SJCRH30 (cell line): ENCODE measurements around the gene CPNE8. TPM values are rescaled to one million over a fixed set of nuclear protein-coding genes. Genes with fewer than 3 reads are reported as not detected.

Source experiments
- DNase-seq, 2 experiments: peaks; one replicate each; pipeline ENCODE4 v3.0.0-alpha.2; 2015 to 2020
- H3K27ac ChIP-seq: fragments of 250-450 bp; sonication (Bioruptor Pico); 2 replicates; pipeline ENCODE4 v1.5.1; 2020; ENCODE audit warnings: mild to moderate bottlenecking, moderate library complexity
- H3K27me3 ChIP-seq: fragments of 250-450 bp; sonication (Bioruptor Pico); 2 replicates; pipeline ENCODE4 v1.5.1; 2020; ENCODE audit warnings: mild to moderate bottlenecking, moderate library complexity
- H3K36me3 ChIP-seq: fragments of 250-450 bp; sonication (Bioruptor Pico); 2 replicates; pipeline ENCODE4 v1.5.1; 2020; ENCODE audit warnings: mild to moderate bottlenecking, moderate library complexity
- H3K4me1 ChIP-seq: fragments of 250-450 bp; sonication (Bioruptor Pico); 2 replicates; pipeline ENCODE4 v1.5.1; 2020; ENCODE audit warnings: mild to moderate bottlenecking, moderate library complexity
- H3K4me3 ChIP-seq: fragments of 250-450 bp; sonication (Bioruptor Pico); 2 replicates; pipeline ENCODE4 v1.5.1; 2020; ENCODE audit warnings: mild to moderate bottlenecking, moderate library complexity
- H3K9me3 ChIP-seq: fragments of 250-450 bp; sonication (Bioruptor Pico); replicated peaks from 2 replicates; pipeline ENCODE4 v1.5.1; 2020; ENCODE audit warnings: mild to moderate bottlenecking, moderate library complexity
- total RNA-seq: library from RNA; depleted of rRNA; stranded (reverse); fragments of >200 nt; shearing (Covaris generic); gene quantifications from 2 replicates; pipeline ENCODE4 v1.2.3, GENCODE V29; 2014; rRNA removed

CPNE8 gene
- not detected in 2 replicates for total RNA-seq

- Histone ChIP-seq H3K27ac (no peak within 1 kb of the TSS), H3K4me1 (0 out of 2 replicates have a peak, but pooled peaks cover 5% of the 10 kb centered on the region), H3K27me3 (no peaks in the 10 kb centered on the region), H3K9me3 (no peaks in the 10 kb centered on the region), H3K4me3 (no peak within 1 kb of the TSS), H3K36me3 (no peaks in the 10 kb centered on the region)
- no peak for DNase-seq
Observed at GRCh38 chr12:38905480-38906351, at the start of gene CPNE8. Gene CPNE8, minus strand, starts transcription at chr12:38905591. Its CDS starts 57 bp downstream, at chr12:38905534.

- H3K4me3 ChIP-seq, result no peak overlapping the region
- peaks cover 19% of the 10 kb centered on the region for H3K4me1 ChIP-seq
- no peaks in the 10 kb centered on the region for H3K9me3 ChIP-seq
Observed at GRCh38 chr12:38954238-38954873, 49.0 kb upstream of the CPNE8 start.

GRCh38 chr12:38949363-38949762 is 44.0 kb upstream of the CPNE8 start:
- Histone ChIP-seq H3K36me3 (no peaks in the 10 kb centered on the region), H3K9me3 (no peaks in the 10 kb centered on the region), H3K4me1 (no peaks in the 10 kb centered on the region), H3K27me3 (no peaks in the 10 kb centered on the region), H3K27ac (no peak overlapping the region), H3K4me3 (no peak overlapping the region)
- DNase-seq, result no peak

More at GRCh38 chr12:38954238-38954873, 49.0 kb upstream of the CPNE8 start:
- no peak overlapping the region for H3K27ac ChIP-seq
- H3K27me3 ChIP-seq, result no peaks in the 10 kb centered on the region
- H3K36me3 ChIP-seq, result no peaks in the 10 kb centered on the region
- no peak for DNase-seq

GRCh38 chr12:38934686-38935085 is 29.3 kb upstream of the CPNE8 start:
- H3K4me1 ChIP-seq, result no peaks in the 10 kb centered on the region
- H3K9me3 ChIP-seq, result peaks cover 2% of the 10 kb centered on the region; the same call in 1 of the 2 replicates
- H3K27ac ChIP-seq, result no peak overlapping the region
- no peak for DNase-seq
- no peak overlapping the region for H3K4me3 ChIP-seq
- H3K27me3 ChIP-seq, result no peaks in the 10 kb centered on the region; the same call in none of the 2 replicates
- no peaks in the 10 kb centered on the region for H3K36me3 ChIP-seq

GRCh38 chr12:38934078-38934584 is 28.7 kb upstream of the CPNE8 start:
- Histone ChIP-seq H3K4me1 (no peaks in the 10 kb centered on the region), H3K27ac (no peak overlapping the region), H3K4me3 (no peak overlapping the region), H3K36me3 (no peaks in the 10 kb centered on the region), H3K9me3 (peaks cover 2% of the 10 kb centered on the region; the same call in 1 of the 2 replicates), H3K27me3 (peaks cover under 1% of the 10 kb centered on the region)
- DNase-seq, result no peak

- Histone ChIP-seq H3K36me3 (no peaks in the 10 kb centered on the region), H3K9me3 (0 out of 2 replicates have a peak, but pooled peaks cover 2% of the 10 kb centered on the region), H3K4me3 (no peak overlapping the region), H3K27ac (no peak overlapping the region), H3K4me1 (no peaks in the 10 kb centered on the region), H3K27me3 (peaks cover 4% of the 10 kb centered on the region)
- no peak for DNase-seq
Observed at GRCh38 chr12:38932320-38932719, 26.9 kb upstream of the CPNE8 start.

- Histone ChIP-seq H3K27me3 (peaks cover 4% of the 10 kb centered on the region), H3K4me3 (no peak overlapping the region), H3K27ac (no peak overlapping the region), H3K4me1 (no peaks in the 10 kb centered on the region), H3K9me3 (0 out of 2 replicates have a peak, but pooled peaks cover 2% of the 10 kb centered on the region), H3K36me3 (no peaks in the 10 kb centered on the region)
- DNase-seq, result no peak
Observed at GRCh38 chr12:38931461-38931860, 26.1 kb upstream of the CPNE8 start.

GRCh38 chr12:38930990-38931389 is 25.6 kb upstream of the CPNE8 start:
- Histone ChIP-seq H3K36me3 (no peaks in the 10 kb centered on the region), H3K27me3 (peaks cover 4% of the 10 kb centered on the region), H3K27ac (no peak overlapping the region), H3K9me3 (0 out of 2 replicates have a peak, but pooled peaks cover 2% of the 10 kb centered on the region), H3K4me1 (no peaks in the 10 kb centered on the region), H3K4me3 (no peak overlapping the region)
- DNase-seq, result no peak

DNA sequence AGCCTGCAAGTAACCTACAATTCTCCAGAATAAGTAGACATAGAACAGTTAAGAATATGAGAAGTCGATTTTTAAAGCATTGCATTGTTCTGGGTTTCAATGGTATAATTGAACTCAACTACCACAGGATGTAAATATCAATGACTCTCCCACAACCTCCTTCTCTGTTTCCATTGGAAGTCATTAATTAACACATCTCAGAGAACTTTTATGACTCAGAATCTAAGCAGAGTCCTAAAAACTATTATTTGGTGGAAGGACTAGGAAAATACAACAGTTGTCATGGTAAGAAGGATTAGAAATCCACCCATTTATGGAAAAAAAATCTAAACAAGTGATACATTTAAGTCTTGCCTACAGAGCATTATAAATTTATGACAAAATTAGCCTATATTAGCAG is 21.1 kb upstream of the CPNE8 start:
- H3K4me1 ChIP-seq, result no peaks in the 10 kb centered on the region
- no peak overlapping the region for H3K4me3 ChIP-seq
- 0 out of 2 replicates have a peak, but pooled peaks cover 2% of the 10 kb centered on the region for H3K9me3 ChIP-seq
- no peak overlapping the region for H3K27ac ChIP-seq
- H3K27me3 ChIP-seq, result peaks cover 4% of the 10 kb centered on the region
- H3K36me3 ChIP-seq, result no peaks in the 10 kb centered on the region
- no peak for DNase-seq

- H3K27me3 ChIP-seq, result no peaks in the 10 kb centered on the region
- H3K9me3 ChIP-seq, result no peaks in the 10 kb centered on the region
- no peaks in the 10 kb centered on the region for H3K36me3 ChIP-seq
- DNase-seq, result peak; percentile 55 to 76
- H3K4me1 ChIP-seq, result no peaks in the 10 kb centered on the region
- H3K4me3 ChIP-seq, result no peak overlapping the region
- H3K27ac ChIP-seq, result no peak overlapping the region
Observed at GRCh38 chr12:38921025-38921677, 15.8 kb upstream of the CPNE8 start.

DNA sequence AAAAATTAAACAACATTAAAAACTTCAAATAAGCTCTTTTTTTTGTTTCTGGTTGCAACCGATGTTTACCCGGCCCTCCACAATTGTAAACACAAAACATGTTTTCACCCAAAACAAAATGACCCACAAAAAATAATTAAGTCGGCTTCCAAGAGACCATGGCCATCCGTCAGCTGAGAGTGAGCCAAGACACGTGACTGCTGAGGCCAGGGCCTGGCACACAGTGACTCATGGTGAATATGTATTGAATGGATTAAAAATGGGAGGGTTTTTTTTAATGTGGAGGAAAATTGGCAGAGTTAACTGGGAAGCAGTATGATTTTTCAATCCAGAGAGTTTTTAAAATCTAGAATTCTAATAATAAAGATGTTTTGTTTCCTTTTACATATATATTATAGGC is 13.8 kb upstream of the CPNE8 start:
- H3K9me3 ChIP-seq, result no peaks in the 10 kb centered on the region
- no peak overlapping the region for H3K4me3 ChIP-seq
- H3K27ac ChIP-seq, result no peak overlapping the region
- no peaks in the 10 kb centered on the region for H3K4me1 ChIP-seq
- no peaks in the 10 kb centered on the region for H3K36me3 ChIP-seq
- DNase-seq, result peak in 1 of 2 experiments; percentile 8
- no peaks in the 10 kb centered on the region for H3K27me3 ChIP-seq

DNA sequence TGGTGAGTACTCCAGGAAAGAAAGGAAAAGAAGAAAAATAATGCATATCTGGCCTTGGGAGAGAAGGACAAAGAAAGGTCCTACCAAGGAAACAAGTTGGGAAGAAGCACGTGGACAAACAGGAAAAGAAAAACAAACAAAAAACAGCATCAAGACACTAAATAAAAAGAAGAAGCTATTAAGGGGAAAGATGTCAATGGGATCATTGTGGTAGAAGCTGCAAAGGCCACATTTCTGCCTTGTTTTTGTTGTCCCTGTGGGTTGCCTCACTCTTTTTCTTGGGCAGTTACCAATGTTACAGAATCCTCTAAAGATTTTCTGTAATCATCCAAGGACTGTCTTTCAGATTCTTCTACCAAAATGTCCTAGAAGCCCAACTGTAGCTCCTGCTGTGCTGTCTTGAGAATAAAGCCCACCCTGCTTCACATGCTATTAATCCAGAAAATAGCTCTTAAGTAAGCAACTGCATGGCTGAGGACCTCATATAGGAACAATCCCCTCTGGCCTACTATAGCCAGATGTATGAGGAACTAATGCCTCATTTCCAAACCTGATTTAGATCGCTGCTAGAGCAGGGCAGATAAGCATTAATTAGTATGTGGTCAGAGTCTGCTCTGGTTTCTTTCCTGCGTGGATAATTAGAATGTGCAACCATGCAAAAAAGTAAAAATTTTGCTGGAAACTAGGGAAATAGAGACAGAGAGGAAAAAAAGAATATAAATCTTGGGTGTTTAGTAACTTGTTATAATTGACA is 10.2 kb upstream of the CPNE8 start:
- no peak overlapping the region for H3K27ac ChIP-seq
- no peaks in the 10 kb centered on the region for H3K36me3 ChIP-seq
- H3K27me3 ChIP-seq, result no peaks in the 10 kb centered on the region
- no peak overlapping the region for H3K4me3 ChIP-seq
- H3K4me1 ChIP-seq, result no peaks in the 10 kb centered on the region
- no peak for DNase-seq
- no peaks in the 10 kb centered on the region for H3K9me3 ChIP-seq

DNA sequence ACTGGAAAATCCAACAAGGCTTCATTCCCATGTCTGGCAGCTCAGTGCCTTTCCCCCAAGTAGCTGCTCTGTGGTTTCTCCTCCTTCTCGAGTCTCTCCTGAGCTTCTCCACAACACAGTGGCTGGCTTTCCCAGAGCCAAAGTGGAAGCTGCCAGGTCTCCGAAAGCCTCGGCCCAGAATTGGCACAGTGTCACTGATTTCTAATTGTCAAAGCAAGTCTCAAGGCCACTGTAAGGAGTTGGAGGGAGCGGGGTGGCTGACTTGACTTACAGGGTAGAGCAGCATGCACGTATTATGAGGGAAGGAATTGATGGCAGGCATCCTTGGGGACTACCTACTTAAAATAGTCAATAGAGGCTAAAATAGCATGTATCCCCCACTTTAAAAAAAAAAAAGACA is 6.7 kb upstream of the CPNE8 start:
- DNase-seq, result no peak
- Histone ChIP-seq H3K4me3 (no peak overlapping the region), H3K9me3 (no peaks in the 10 kb centered on the region), H3K4me1 (0 out of 2 replicates have a peak, but pooled peaks cover 3% of the 10 kb centered on the region), H3K27me3 (no peaks in the 10 kb centered on the region), H3K36me3 (no peaks in the 10 kb centered on the region), H3K27ac (no peak overlapping the region)

- Histone ChIP-seq H3K9me3 (no peaks in the 10 kb centered on the region), H3K27me3 (no peaks in the 10 kb centered on the region), H3K4me3 (no peak overlapping the region), H3K4me1 (0 out of 2 replicates have a peak, but pooled peaks cover 5% of the 10 kb centered on the region), H3K36me3 (no peaks in the 10 kb centered on the region), H3K27ac (no peak overlapping the region)
- no peak for DNase-seq
Observed at GRCh38 chr12:38911611-38912010, 6.2 kb upstream of the CPNE8 start.
